Renal cortical epithelial cell (primary cell): ENCODE data around the gene USP50. TPM values are rescaled to one million over a fixed set of nuclear protein-coding genes. Genes with fewer than 3 reads are reported as not detected.
"Not testable (repeated sequence)": the region's sequence is repeated elsewhere in the genome, so short reads cannot be mapped to it uniquely, and the experiment has no call there.

Experiments used
- DNase-seq: peaks from one replicate; pipeline ENCODE4 v3.0.0-alpha.2; 2011; ENCODE audit warnings: low read depth
- total RNA-seq: library from RNA; depleted of rRNA; stranded (reverse); fragments of >200 nt; gene quantifications from 2 replicates; pipeline ENCODE4 v1.2.3, GENCODE V29; 2014

USP50 gene
- total RNA-seq = 0.40 TPM in 1 of 2 replicates, not detected in the other

GRCh38 chr15:50546566-50546965 is at the start of gene USP50:
Gene USP50, minus strand, starts transcription at chr15:50546666. Its CDS starts 141 bp downstream, at chr15:50546525.
- no peak for DNase-seq

DNA sequence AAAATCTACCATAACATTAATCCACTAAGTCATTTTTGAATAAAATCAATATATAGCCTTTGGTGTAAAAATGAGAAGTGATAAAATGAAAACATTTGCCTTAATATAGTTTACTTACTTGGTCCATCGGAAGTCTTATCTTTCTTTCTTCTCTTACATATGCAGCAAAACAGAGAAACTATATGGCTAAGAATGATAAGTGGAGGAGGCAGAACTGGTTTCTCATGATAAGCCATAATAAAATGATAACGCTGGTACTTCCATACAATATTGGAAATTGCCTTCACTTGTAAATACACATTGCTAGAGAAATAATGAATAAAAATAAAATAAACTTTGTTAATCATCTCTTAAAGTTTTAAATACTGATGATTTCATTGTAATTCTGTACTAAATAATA is 47.8 kb upstream of the USP50 start:
- DNase-seq = no peak

GRCh38 chr15:50593761-50594160 is 47.3 kb upstream of the USP50 start:
- no peak for DNase-seq

GRCh38 chr15:50590288-50590687 is 43.8 kb upstream of the USP50 start:
- DNase-seq = no peak

- no peak for DNase-seq
Observed at GRCh38 chr15:50577492-50577891, 31.0 kb upstream of the USP50 start.

GRCh38 chr15:50576166-50576565 is 29.7 kb upstream of the USP50 start:
- DNase-seq = no peak

- not testable (repeated sequence) for DNase-seq
Observed at GRCh38 chr15:50573842-50574241, 27.4 kb upstream of the USP50 start.

DNA sequence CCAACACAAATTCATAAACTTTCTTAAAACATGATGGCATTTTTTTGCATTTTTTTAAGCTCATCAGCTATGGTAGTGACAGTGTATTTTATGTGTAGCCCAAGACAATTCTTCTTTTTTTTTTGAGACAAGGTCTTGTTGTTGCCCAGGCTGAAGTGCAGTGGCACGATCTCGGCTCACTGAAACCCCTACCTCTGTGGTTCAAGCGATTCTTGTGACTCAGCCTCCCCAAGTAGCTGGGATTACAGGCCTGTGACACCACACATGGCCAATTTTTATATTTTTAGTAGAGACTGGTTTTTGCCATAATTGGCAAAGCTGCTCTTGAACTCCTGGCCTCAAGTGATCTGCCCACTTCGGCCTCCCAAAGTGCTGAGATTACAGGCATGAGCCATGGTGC is 17.3 kb upstream of the USP50 start:
- DNase-seq = no peak

- DNase-seq = peak; percentile 51
Observed at GRCh38 chr15:50562735-50563640, 16.5 kb upstream of the USP50 start.

DNA sequence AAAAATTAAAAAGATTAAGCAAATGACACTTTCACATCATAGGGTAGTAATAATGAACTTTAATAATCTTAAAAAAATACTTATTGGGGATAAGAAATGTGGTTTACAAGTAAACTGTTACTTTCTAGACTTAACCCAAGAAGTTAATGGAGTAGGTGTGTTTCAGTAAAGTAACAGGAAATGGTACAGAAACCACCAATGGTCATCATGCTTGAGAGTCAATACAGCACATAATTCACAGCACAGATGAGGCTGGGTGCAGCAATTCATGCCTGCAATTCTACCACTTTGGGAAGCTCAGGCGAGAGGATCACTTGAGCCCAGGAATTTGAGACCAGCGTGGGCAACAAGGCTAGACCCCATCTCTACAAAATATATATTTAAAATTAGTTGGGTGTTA is 11.5 kb upstream of the USP50 start:
- DNase-seq = no peak

DNA sequence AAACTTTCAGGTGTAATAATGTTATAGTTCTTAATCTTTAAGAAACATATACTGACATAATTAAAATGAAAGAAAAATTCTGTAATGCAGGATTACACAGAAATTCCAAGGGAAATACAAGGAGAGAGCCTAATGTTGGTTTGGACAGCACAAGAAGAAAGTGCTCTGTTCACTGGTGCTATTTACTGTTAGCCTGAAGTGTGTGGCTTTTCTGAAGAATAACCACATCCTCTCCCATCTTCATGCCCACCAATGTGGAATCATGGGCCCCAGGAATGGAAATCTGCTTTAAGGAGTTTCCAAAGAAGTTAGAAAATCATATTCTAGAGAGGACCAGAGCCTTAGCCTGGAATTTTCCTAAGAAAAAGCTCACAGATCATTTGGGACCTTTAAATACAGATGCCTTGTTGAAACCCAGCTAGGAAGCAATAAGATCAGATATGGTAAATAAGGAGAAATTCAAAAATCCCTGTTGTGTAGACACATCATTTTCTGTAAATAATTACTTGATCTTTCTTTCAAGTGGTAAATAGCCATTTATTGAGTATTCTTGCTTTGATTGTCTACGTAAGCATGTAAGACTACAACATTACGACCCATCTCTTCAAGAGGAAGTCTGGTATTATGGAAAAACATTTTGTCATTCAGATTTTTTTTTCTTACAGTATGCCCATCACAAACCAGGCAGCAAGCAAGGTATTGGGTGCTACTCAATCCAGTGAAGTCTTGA is 10.3 kb upstream of the USP50 start:
- no peak for DNase-seq

- no peak for DNase-seq
Observed at GRCh38 chr15:50552238-50552637, 5.8 kb upstream of the USP50 start.

GRCh38 chr15:50549326-50549725 is 2.9 kb upstream of the USP50 start:
- peak; percentile 8 for DNase-seq

DNA sequence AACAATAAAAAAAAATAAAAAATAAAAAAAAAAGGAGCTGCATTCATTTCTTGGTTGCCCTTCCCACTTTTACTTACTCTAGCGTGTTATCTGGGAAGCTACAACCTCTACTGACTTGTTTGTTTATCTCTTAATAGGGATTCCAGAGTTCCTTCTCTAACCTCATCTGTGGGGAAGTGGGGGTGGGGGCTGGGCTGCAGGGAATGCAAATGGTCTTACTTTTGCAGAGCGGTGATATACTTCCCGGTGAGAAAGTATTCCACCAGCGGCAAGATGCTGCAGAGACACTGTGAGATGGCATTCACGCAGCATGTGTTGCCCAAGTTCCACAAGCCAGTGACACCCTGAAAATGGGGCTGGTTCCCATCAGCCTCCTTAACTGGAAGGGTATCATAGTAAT is 2.1 kb downstream of the USP50 start:
- DNase-seq = no peak

DNA sequence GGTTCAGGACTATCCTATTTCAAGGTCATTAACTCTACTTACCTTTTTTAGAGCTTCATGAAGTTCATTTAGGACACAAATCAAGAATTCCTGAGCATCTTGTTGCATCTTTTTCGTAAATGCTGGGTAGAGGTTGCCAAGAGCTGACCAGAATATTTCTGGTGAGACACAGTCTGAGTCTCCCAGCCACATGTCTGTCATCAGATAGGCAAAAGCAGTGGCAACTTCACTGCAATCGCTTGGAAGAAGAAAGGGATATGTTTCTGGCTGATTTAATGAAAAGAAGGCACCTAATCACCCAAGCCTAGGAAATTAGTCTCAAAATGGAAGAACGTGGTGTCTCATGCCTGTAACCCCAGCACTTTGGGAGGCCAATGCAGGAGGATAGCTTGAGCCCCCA is 2.9 kb downstream of the USP50 start:
- no peak for DNase-seq

- no peak for DNase-seq
Observed at GRCh38 chr15:50542887-50543210, 3.6 kb downstream of the USP50 start.

DNA sequence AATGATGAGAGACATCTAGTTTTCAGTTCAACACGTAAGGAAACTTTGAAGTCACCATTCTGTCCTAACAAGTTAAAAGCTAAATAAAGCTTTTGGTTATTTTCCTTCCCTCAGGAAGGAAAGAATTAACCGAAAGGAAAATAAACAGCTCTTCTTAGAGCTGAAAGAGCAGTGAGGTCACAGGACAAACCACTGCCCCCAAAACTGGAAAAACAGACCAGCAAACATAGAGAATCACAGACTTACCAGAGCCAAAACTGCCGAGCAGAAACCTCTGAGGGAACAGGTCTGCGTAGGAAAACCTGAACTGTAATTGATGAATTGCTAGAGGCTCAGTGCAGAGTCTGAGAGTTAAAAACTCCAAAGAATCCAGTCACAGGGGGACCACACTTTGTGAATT is 14.7 kb downstream of the USP50 start:
- DNase-seq = no peak

DNA sequence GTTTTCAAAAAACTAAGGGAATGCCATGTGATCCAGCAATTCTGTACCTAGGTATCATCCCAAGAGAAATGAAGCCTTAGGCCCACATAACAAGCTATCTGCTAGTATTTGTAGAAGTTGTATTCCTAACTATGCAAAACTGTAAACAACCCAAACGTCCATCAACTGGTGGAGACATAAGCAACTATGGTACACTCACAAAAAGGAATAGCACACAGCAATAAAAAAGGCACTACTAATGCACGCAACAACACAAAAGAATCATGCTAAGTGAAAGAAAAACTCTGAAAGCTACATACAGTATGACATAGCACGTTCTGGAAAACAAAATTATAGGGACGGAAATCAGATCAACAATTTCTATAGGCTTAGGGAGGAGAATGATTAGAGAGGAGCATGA is 15.3 kb downstream of the USP50 start:
- no peak for DNase-seq

- DNase-seq = no peak
Observed at GRCh38 chr15:50523851-50524251, 22.6 kb downstream of the USP50 start.

DNA sequence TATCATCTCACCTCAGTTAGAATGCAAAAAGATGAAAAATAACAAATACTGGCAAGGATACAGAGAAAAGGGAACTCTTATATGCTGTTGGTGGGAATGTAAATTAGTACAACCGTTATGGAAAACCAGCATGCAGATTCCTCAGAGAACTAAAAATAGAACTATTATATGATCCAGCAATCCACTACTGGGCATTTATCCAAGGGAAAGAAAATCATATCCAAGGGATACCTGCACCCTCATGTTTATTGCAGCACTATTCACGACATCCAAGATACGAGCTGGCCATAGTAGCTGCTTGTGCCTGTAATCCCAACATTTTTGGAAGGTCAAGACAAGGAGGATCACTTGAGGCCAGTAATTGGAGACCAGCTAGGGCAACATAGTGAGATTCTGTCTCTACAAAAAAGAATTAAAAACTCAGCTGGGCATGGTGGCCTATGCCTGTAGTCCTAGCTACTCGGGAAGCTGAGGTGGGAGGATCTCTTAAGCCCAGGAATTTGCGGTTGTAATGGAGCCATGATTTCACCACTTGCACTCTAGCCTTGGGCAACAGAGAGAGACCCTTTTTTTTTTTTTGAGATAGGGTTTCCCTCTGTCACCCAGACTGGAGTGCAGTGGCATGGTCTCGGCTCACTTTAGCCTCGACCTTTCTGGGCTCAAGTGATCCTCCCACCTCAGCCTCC is 26.6 kb downstream of the USP50 start:
- DNase-seq = no peak

GRCh38 chr15:50513001-50513400 is 33.5 kb downstream of the USP50 start:
- no peak for DNase-seq

- peak; percentile 33 for DNase-seq
Observed at GRCh38 chr15:50506121-50506520, 40.3 kb downstream of the USP50 start.

- peak; percentile 19 for DNase-seq
Observed at GRCh38 chr15:50505656-50506055, 40.8 kb downstream of the USP50 start.
